ENCODE data around the gene SOWAHC.

GRCh38 chr2:109609352-109610024 lies 4.7 kb upstream of the SOWAHC start:
- no peak for TF ChIP-seq CTCF (IDR thresholded peaks at IDR 0.05)
- TF ChIP-seq POLR2AphosphoS5 (IDR thresholded peaks at IDR 0.05) = peak in 1 of 3 donors; percentile 6
- no peak for TF ChIP-seq POLR2A (IDR thresholded peaks at IDR 0.05)
